ENCODE data around the gene BHMT2.

Gene BHMT2

DNA sequence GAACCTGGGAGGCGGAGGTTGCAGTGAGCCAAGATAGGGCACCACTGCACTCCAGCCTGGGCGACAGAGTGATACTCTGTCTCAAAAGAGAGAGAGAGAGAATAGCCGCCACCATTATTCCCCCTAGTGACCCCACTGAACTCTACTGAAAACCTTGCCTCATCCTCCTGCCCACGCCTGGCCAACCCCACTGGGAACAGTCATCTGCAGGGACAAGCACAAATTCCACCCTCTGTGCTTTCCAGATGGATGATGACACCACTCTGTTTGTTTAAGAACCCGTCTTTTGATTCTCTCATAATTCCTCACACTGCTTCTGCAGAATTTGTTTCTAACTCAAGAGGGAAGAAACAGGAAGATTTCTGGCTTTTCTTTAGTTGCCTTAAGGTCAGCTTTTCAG, 12.2 kb downstream of the BHMT2 start:
- DNase-seq = no peak
- TF ChIP-seq POLR2A (IDR thresholded peaks at IDR 0.05; ENCODE audit: low read length) (no peak), GATA1 (IDR thresholded peaks at IDR 0.05; ENCODE audit: low read depth, low read length) (no peak)

DNA sequence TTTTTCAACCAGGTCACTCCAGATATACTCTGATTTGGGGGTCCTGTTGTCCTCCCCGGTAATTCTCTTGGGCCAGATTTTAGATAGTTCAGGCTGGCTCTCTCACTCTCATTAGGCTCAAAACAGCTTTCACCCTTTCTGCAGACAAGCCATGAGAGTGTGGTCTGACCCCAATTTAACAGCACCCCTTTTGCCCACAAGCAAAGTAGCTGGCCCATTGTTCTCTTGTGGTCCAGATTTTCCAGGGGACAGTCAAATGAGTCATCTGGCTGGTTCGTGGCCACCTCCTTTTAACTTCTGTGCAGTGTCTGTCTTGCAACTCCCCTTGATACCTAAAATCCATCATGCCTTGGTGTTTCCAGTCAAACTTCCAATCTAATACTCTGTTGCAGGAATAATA, 16.5 kb downstream of the BHMT2 start:
- TF ChIP-seq GATA1 (IDR thresholded peaks at IDR 0.05; ENCODE audit: low read depth, low read length) = no peak
- TF ChIP-seq POLR2A (IDR thresholded peaks at IDR 0.05; ENCODE audit: low read length) = no peak
- DNase-seq = no peak

DNA sequence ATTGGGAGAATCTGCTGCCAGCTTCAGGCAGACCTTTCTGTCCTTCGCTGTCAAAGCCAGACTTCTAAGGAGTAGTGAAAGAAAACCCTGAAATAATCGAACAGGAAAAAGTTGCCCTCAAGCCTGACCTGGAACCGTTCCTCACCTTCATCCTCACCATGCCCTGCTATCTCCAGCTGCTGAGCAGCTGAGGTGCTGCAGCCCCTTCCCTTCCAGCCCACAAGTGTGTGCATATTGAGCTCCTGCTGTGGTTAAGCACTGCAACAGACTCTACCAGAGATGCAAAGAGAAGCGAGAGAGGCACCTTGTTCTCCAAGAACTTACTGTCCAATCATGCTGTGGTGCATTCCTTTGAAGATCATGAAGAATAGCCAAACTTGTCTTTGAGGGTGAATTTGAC, 18.9 kb downstream of the BHMT2 start:
- no peak for TF ChIP-seq GATA1 (IDR thresholded peaks at IDR 0.05; ENCODE audit: low read depth, low read length)
- DNase-seq = no peak

- DNase-seq = no peak
- TF ChIP-seq POLR2A (IDR thresholded peaks at IDR 0.05; ENCODE audit: low read length) = no peak
- TF ChIP-seq GATA1 (IDR thresholded peaks at IDR 0.05; ENCODE audit: low read depth, low read length) = no peak
Measured at GRCh38 chr5:79091064-79091463, 21.5 kb downstream of the BHMT2 start.

GRCh38 chr5:79093762-79094161, 24.2 kb downstream of the BHMT2 start:
- peak; percentile 56 to 85 for DNase-seq
- TF ChIP-seq GATA1 (IDR thresholded peaks at IDR 0.05; ENCODE audit: low read depth, low read length) (no peak), POLR2A (IDR thresholded peaks at IDR 0.05; ENCODE audit: low read length) (no peak)

DNA sequence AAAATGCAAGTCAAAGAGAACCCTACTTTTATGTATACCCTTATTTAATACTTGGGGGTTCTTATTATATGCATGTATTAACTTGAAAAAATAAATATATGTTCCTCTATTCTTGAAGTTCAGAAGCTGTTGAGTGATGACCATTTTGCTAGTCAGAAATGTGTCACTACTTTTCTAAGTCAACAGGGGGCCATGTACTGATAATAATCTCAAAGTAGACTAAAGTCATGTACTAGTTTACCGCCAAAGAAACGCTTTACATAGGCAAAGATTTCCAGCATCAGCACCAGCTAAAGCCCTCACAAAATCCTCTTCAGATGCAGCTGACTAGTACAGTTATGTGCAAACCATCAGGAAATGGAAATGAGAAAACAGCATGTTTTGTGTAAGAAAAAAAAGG, 36.3 kb downstream of the BHMT2 start:
- TF ChIP-seq GATA1 (IDR thresholded peaks at IDR 0.05; ENCODE audit: low read depth, low read length) (no peak), POLR2A (IDR thresholded peaks at IDR 0.05; ENCODE audit: low read length) (no peak)

DNA sequence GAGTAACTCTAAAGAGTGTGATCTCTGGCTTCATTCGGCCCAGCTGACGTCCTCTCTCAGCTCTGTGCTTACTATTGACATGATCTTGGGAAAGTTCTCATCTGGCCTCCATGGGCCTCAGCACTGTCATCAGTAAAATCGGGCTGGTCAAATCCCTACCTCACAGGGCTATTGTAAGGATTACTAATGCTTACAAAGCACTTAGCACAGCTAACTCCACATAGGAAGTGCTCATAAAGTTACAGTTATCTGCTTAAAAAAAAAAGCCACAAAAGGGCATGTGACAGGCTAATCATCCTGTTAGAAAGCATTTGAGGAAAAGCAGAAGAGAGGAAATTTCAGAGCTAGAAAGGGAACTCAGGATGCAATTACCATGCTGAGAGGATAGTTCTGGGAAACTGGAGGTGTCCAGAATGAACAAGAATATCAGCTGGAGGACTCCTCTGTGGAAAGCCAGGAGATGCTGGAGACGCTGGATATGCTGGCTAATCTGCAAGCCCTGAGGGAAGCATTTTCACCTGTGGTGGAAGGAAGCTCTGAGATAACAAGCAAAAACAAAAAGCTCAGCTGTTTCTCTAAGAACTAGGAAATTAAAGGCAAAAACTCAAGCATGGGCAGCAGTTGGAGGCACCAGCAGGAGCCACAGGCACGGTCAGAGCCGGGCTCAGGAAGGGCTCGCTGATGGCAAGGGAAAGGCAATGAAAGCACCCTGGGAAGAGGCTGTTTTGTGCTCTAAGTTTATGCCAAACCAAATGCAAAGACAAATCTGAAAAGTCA, 37.6 kb downstream of the BHMT2 start:
- TF ChIP-seq GATA1 (IDR thresholded peaks at IDR 0.05; ENCODE audit: low read depth, low read length) (no peak), POLR2A (IDR thresholded peaks at IDR 0.05; ENCODE audit: low read length) (no peak)
- no peak for DNase-seq

More for the DNA sequence above, 36.3 kb downstream of the BHMT2 start:
- peak; percentile 8 to 14 for DNase-seq

GRCh38 chr5:79108086-79108485, 38.5 kb downstream of the BHMT2 start:
- TF ChIP-seq POLR2A (IDR thresholded peaks at IDR 0.05; ENCODE audit: low read length) = no peak
- no peak for TF ChIP-seq GATA1 (IDR thresholded peaks at IDR 0.05; ENCODE audit: low read depth, low read length)
- DNase-seq = no peak

GRCh38 chr5:79108792-79109191, 39.2 kb downstream of the BHMT2 start:
- DNase-seq = no peak
- no peak for TF ChIP-seq GATA1 (IDR thresholded peaks at IDR 0.05; ENCODE audit: low read depth, low read length)
- no peak for TF ChIP-seq POLR2A (IDR thresholded peaks at IDR 0.05; ENCODE audit: low read length)

- DNase-seq = peak; percentile 39 to 60
- no peak for TF ChIP-seq GATA1 (IDR thresholded peaks at IDR 0.05; ENCODE audit: low read depth, low read length)
- TF ChIP-seq POLR2A (IDR thresholded peaks at IDR 0.05; ENCODE audit: low read length) = no peak
Measured at GRCh38 chr5:79109527-79110492, 40.2 kb downstream of the BHMT2 start.

- peak in 1 of 2 experiments; percentile 20 for DNase-seq
- no peak for TF ChIP-seq POLR2A (IDR thresholded peaks at IDR 0.05; ENCODE audit: low read length)
- TF ChIP-seq GATA1 (IDR thresholded peaks at IDR 0.05; ENCODE audit: low read depth, low read length) = no peak
Measured at GRCh38 chr5:79111387-79111959, 41.9 kb downstream of the BHMT2 start, which contains the start of gene BHMT. Gene BHMT, plus strand, starts transcription at chr5:79111809. Its CDS starts 77 bp downstream, at chr5:79111886.

- no peak for DNase-seq
- no peak for TF ChIP-seq POLR2A (IDR thresholded peaks at IDR 0.05; ENCODE audit: low read length)
Measured at GRCh38 chr5:79111960-79112702, 42.6 kb downstream of the BHMT2 start.

DNA sequence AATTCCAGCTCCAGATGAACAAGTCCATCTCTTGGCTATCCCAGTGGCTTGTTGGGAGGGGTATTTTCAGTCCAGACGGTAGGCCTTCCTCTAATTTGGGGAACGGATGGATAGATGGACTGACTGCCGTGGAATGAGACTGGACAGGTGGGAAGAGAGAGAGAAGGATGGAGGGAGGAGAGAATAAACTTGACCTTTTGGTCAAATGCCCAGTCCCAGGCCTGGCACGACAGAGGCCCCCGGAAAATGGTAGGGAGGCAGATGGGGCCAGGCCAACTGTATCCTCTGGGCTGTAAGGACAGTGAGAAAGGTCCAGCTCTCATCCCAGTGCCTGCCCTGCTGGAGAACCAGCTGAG, 43.1 kb downstream of the BHMT2 start:
- no peak for DNase-seq
- no peak for TF ChIP-seq GATA1 (IDR thresholded peaks at IDR 0.05; ENCODE audit: low read depth, low read length)
- no peak for TF ChIP-seq POLR2A (IDR thresholded peaks at IDR 0.05; ENCODE audit: low read length)

Data from erythroblast (primary cell).